NT2/D1 (cell line): ENCODE data around the gene C6orf120.
"Not testable (repeated sequence)": the region's sequence is repeated elsewhere in the genome, so short reads cannot be mapped to it uniquely, and the experiment has no call there.

Experiments used
- DNase-seq: peaks from one replicate; pipeline ENCODE4 v3.0.0-alpha.2; 2011; ENCODE audit warnings: low read depth, low spot score
- H3K27me3 ChIP-seq: 2 replicates; pipeline ENCODE4 v1.6.0; 2011; ENCODE audit warnings: mild to moderate bottlenecking; ENCODE audit not compliant: insufficient read length, insufficient read depth
- H3K36me3 ChIP-seq: 2 replicates; pipeline ENCODE4 v1.6.1; 2011; ENCODE audit warnings: mild to moderate bottlenecking, low read length, mixed read lengths; ENCODE audit not compliant: insufficient read depth, insufficient read length
- H3K4me1 ChIP-seq: 2 replicates; pipeline ENCODE4 v1.5.1; 2011; ENCODE audit not compliant: insufficient read depth, insufficient read length
- H3K4me3 ChIP-seq: 2 replicates; pipeline ENCODE4 v1.5.1; 2011; ENCODE audit warnings: low read depth; ENCODE audit not compliant: insufficient read length
- H3K9ac ChIP-seq: 2 replicates; pipeline ENCODE4 v1.6.0; 2011; ENCODE audit warnings: low read depth; ENCODE audit not compliant: insufficient read length
- H3K9me3 ChIP-seq: 2 replicates; pipeline ENCODE4 v1.5.1; 2011; ENCODE audit warnings: mild to moderate bottlenecking, low read length; ENCODE audit not compliant: insufficient read depth
- SUZ12 ChIP-seq: IDR thresholded peaks from 2 replicates; pipeline ENCODE4 v1.6.1; 2011; ENCODE audit not compliant: insufficient read length, insufficient read depth; ENCODE audit errors: extremely low read depth
- YY1 ChIP-seq: IDR thresholded peaks from 2 replicates; pipeline ENCODE4 v1.6.1; 2011; ENCODE audit not compliant: insufficient read length, insufficient read depth
- ZNF274 ChIP-seq: IDR thresholded peaks from 2 replicates; pipeline ENCODE4 v1.6.1; 2011; ENCODE audit warnings: mild to moderate bottlenecking, low read depth, low read length

Gene C6orf120

GRCh38 chr6:169684056-169684455, 17.9 kb upstream of the C6orf120 start:
- no peak overlapping the region for H3K4me3 ChIP-seq
- no peaks in the 10 kb centered on the region for H3K4me1 ChIP-seq
- no peaks in the 10 kb centered on the region for H3K27me3 ChIP-seq
- TF ChIP-seq SUZ12 (no peak), YY1 (no peak), ZNF274 (no peak)
- DNase-seq: no peak
- H3K9ac ChIP-seq: no peak overlapping the region
- peaks cover 51% of the 10 kb centered on the region for H3K36me3 ChIP-seq
- H3K9me3 ChIP-seq: peaks cover 39% of the 10 kb centered on the region

- TF ChIP-seq ZNF274 (no peak), SUZ12 (no peak), YY1 (no peak)
- DNase-seq: no peak
- Histone ChIP-seq H3K27me3 (no peaks in the 10 kb centered on the region), H3K4me3 (no peak overlapping the region), H3K36me3 (peaks cover 57% of the 10 kb centered on the region), H3K9me3 (peaks cover 43% of the 10 kb centered on the region), H3K4me1 (no peaks in the 10 kb centered on the region), H3K9ac (no peak overlapping the region)
Observed at GRCh38 chr6:169685860-169686259, 16.1 kb upstream of the C6orf120 start.

GRCh38 chr6:169689287-169689686, 12.6 kb upstream of the C6orf120 start:
- H3K27me3 ChIP-seq: no peaks in the 10 kb centered on the region
- DNase-seq: no peak
- H3K9ac ChIP-seq: no peak overlapping the region
- no peak overlapping the region for H3K4me3 ChIP-seq
- peaks cover 29% of the 10 kb centered on the region for H3K9me3 ChIP-seq
- no peaks in the 10 kb centered on the region for H3K4me1 ChIP-seq
- TF ChIP-seq ZNF274: no peak
- TF ChIP-seq YY1: no peak
- TF ChIP-seq SUZ12: no peak
- peaks cover 49% of the 10 kb centered on the region for H3K36me3 ChIP-seq

- H3K27me3 ChIP-seq: no peaks in the 10 kb centered on the region
- H3K9me3 ChIP-seq: peaks cover 23% of the 10 kb centered on the region
- H3K9ac ChIP-seq: no peak overlapping the region
- no peak for DNase-seq
- peaks cover 56% of the 10 kb centered on the region for H3K36me3 ChIP-seq
- TF ChIP-seq SUZ12 (no peak), YY1 (no peak), ZNF274 (no peak)
- H3K4me3 ChIP-seq: no peak overlapping the region
- no peaks in the 10 kb centered on the region for H3K4me1 ChIP-seq
Observed at GRCh38 chr6:169691260-169691659, 10.7 kb upstream of the C6orf120 start.

- no peak overlapping the region for H3K4me3 ChIP-seq
- no peak for DNase-seq
- no peaks in the 10 kb centered on the region for H3K27me3 ChIP-seq
- no peak for TF ChIP-seq YY1
- no peak for TF ChIP-seq ZNF274
- TF ChIP-seq SUZ12: no peak
- H3K9ac ChIP-seq: no peak overlapping the region
- H3K36me3 ChIP-seq: peaks cover 53% of the 10 kb centered on the region
- peaks cover 15% of the 10 kb centered on the region; the same call in 1 of the 2 replicates for H3K9me3 ChIP-seq
- no peaks in the 10 kb centered on the region for H3K4me1 ChIP-seq
Observed at GRCh38 chr6:169692516-169692915, 9.4 kb upstream of the C6orf120 start.

GRCh38 chr6:169695131-169695530, 6.8 kb upstream of the C6orf120 start:
- Histone ChIP-seq H3K9me3 (peaks cover 5% of the 10 kb centered on the region; the same call in 1 of the 2 replicates), H3K4me3 (no peak overlapping the region), H3K27me3 (no peaks in the 10 kb centered on the region), H3K4me1 (no peaks in the 10 kb centered on the region), H3K36me3 (peaks cover 52% of the 10 kb centered on the region), H3K9ac (no peak overlapping the region)
- DNase-seq: no peak
- TF ChIP-seq YY1 (no peak), ZNF274 (no peak), SUZ12 (no peak)

GRCh38 chr6:169697115-169697514, 4.8 kb upstream of the C6orf120 start:
- not testable (repeated sequence) for H3K4me3 ChIP-seq, H3K9ac ChIP-seq, DNase-seq, H3K9me3 ChIP-seq, H3K4me1 ChIP-seq, H3K27me3 ChIP-seq
- H3K36me3 ChIP-seq: peaks cover 48% of the 10 kb centered on the region

GRCh38 chr6:169700296-169700695, 1.6 kb upstream of the C6orf120 start:
- no peak for TF ChIP-seq ZNF274
- TF ChIP-seq YY1: no peak
- TF ChIP-seq SUZ12: no peak
- no peak for DNase-seq

More at GRCh38 chr6:169700296-169700695, 1.6 kb upstream of the C6orf120 start:
- no peak overlapping the region for H3K9ac ChIP-seq
- no peaks in the 10 kb centered on the region for H3K4me1 ChIP-seq
- peaks cover 43% of the 10 kb centered on the region for H3K36me3 ChIP-seq
- H3K9me3 ChIP-seq: peaks cover 5% of the 10 kb centered on the region; the same call in 1 of the 2 replicates
- no peak overlapping the region for H3K4me3 ChIP-seq
- no peaks in the 10 kb centered on the region for H3K27me3 ChIP-seq
